SK-N-SH (cell line): Measurements from ENCODE around the gene KRTAP5-5. TPM values are rescaled to one million over a fixed set of nuclear protein-coding genes. Genes with fewer than 3 reads are reported as not detected.

Experiments
- CTCF ChIA-PET: fragments of 300-600, 350-600 bp; formaldehyde crosslinking; extraction: SDS; loops from one replicate; lab custom pipeline; 2021; lab: Yijun Ruan, JAX
- POLR2A ChIA-PET: fragments of 350-600 bp; sonication (Branson Sonifier 250); formaldehyde crosslinking; extraction: SDS; loops from one replicate; lab custom pipeline; 2020; ENCODE audit warnings: antibody characterized with exemption, inconsistent platforms; lab: Yijun Ruan, JAX
- DNase-seq: peaks from one replicate; pipeline ENCODE4 v3.0.0; 2012
- H2AFZ ChIP-seq: fragments of 200-600 bp; sonication (generic); 2 replicates; pipeline ENCODE4 v1.8.1; 2016; ENCODE audit warnings: antibody characterized with exemption, mild to moderate bottlenecking, low read depth
- H3F3A ChIP-seq: fragments of 200-600 bp; sonication (generic); replicated peaks from 2 replicates; pipeline ENCODE3; 2016; ENCODE audit warnings: antibody characterized with exemption, mild to moderate bottlenecking; ENCODE audit not compliant: insufficient read depth
- H3K27ac ChIP-seq, 2 experiments: fragments of 200-500 bp in 1 of 2; fragments of 200-600 bp in 1 of 2; sonication (Bioruptor generic) in 1 of 2; sonication (generic), shearing (Covaris generic) in 1 of 2; 2 replicates each; pipeline versions ENCODE4 v1.5.1 to v1.6.1; 2014 to 2016; ENCODE audit warnings: low read depth in 2 of 2, inconsistent platforms in 1 of 2, low read length in 1 of 2, mild to moderate bottlenecking in 1 of 2, mixed read lengths in 1 of 2
- H3K27me3 ChIP-seq: fragments of 200-600 bp; sonication (generic), shearing (Covaris generic); 2 replicates; pipeline ENCODE4 v1.6.1; 2016; ENCODE audit warnings: mixed run types; ENCODE audit not compliant: insufficient read depth
- H3K36me3 ChIP-seq, 2 experiments: fragments of 200-500 bp in 1 of 2; fragments of 200-600 bp in 1 of 2; sonication (Bioruptor generic) in 1 of 2; sonication (generic) in 1 of 2; replicated peaks in 1 of 2; 2 replicates each; pipeline versions ENCODE3 to v1.5.1; 2014 to 2016; ENCODE audit warnings: low read length in 1 of 2, mild to moderate bottlenecking in 1 of 2; ENCODE audit not compliant: insufficient read depth in 2 of 2, control insufficient read depth in 1 of 2
- H3K4me1 ChIP-seq, 2 experiments: fragments of 200-500 bp in 1 of 2; fragments of 200-600 bp in 1 of 2; sonication (Bioruptor generic) in 1 of 2; sonication (generic), shearing (Covaris generic) in 1 of 2; 2 replicates each; pipeline versions ENCODE4 v1.5.1 to v1.6.1; 2014 to 2016; ENCODE audit warnings: low read depth in 1 of 2, low read length in 1 of 2, mixed run types in 1 of 2; ENCODE audit not compliant: insufficient read depth in 2 of 2, control insufficient read depth in 1 of 2
- H3K4me2 ChIP-seq: fragments of 200-600 bp; sonication (generic), shearing (Covaris generic); 2 replicates; pipeline ENCODE4 v1.6.1; 2017; ENCODE audit warnings: mixed run types
- H3K4me3 ChIP-seq, 2 experiments: fragments of 200-500 bp in 1 of 2; fragments of 200-600 bp in 1 of 2; sonication (Bioruptor generic) in 1 of 2; sonication (generic), shearing (Covaris generic) in 1 of 2; 2 replicates each; pipeline versions ENCODE4 v1.5.1 to v1.8.1; 2014 to 2016; ENCODE audit warnings: low read depth in 2 of 2, inconsistent platforms in 1 of 2, low read length in 1 of 2, mild to moderate bottlenecking in 1 of 2, mixed read lengths in 1 of 2, moderate library complexity in 1 of 2
- H3K79me2 ChIP-seq: fragments of 200-600 bp; sonication (generic); 2 replicates; pipeline ENCODE4 v1.8.1; 2017; ENCODE audit warnings: mild to moderate bottlenecking; ENCODE audit not compliant: insufficient read depth
- H3K9ac ChIP-seq: fragments of 200-600 bp; sonication (generic); 2 replicates; pipeline ENCODE4 v1.6.1; 2017; ENCODE audit warnings: mixed run types
- H3K9me2 ChIP-seq: fragments of 200-600 bp; sonication (generic); 2 replicates; pipeline ENCODE4 v1.6.1; 2017; ENCODE audit warnings: mixed run types
- H3K9me3 ChIP-seq: fragments of 200-600 bp; sonication (generic); 2 replicates; pipeline ENCODE4 v1.6.1; 2017; ENCODE audit warnings: mixed run types, mild to moderate bottlenecking, moderate library complexity
- H4K20me1 ChIP-seq: fragments of 200-600 bp; sonication (generic); 2 replicates; pipeline ENCODE4 v1.6.1; 2017; ENCODE audit warnings: mild to moderate bottlenecking, mixed run types; ENCODE audit not compliant: insufficient read depth
- ELF1 ChIP-seq: IDR thresholded peaks from 2 replicates; pipeline ENCODE4 v1.4.0; 2012
- EP300 ChIP-seq, 2 experiments: IDR thresholded peaks; 2 replicates each; pipeline versions ENCODE4 v1.4.0 to v1.6.1; 2012; ENCODE audit warnings: borderline replicate concordance in 1 of 2, low read depth in 1 of 2, low read length in 1 of 2
- REST ChIP-seq: IDR thresholded peaks from 2 replicates; pipeline ENCODE4 v1.6.1; 2012; ENCODE audit warnings: mild to moderate bottlenecking, low read depth, low read length, moderate library complexity
- SIN3A ChIP-seq: IDR thresholded peaks from 2 replicates; pipeline ENCODE4 v1.6.1; 2012; ENCODE audit warnings: low read depth, mild to moderate bottlenecking, low read length, moderate library complexity, borderline replicate concordance
- USF1 ChIP-seq: IDR thresholded peaks from 2 replicates; pipeline ENCODE4 v1.4.0; 2012; ENCODE audit warnings: low read depth, borderline replicate concordance
- YY1 ChIP-seq: IDR thresholded peaks from 2 replicates; pipeline ENCODE4 v1.4.0; 2012; ENCODE audit warnings: low read depth, mild to moderate bottlenecking
- ZBTB33 ChIP-seq: IDR thresholded peaks from 2 replicates; pipeline ENCODE4 v1.4.0; 2012; ENCODE audit warnings: low read depth, borderline replicate concordance
- WGBS: methylation state at CpG from one replicate; pipeline ENCODE4 v1.1.6; 2017; ENCODE audit warnings: low lambda C conversion rate; 5-methylcytosine and 5-hydroxymethylcytosine counted together
- polyA plus RNA-seq, 3 experiments: library from polyadenylated mRNA; depleted of rRNA; stranded (reverse); fragments of >200 nt; gene quantifications; 2 replicates each; pipeline ENCODE4 v1.2.3, GENCODE V29; 2012

Gene KRTAP5-5
- polyA plus RNA-seq, 1 of the 3 experiments (the other 2 are of a cell fraction), result not detected

GRCh38 chr11:1674173-1675131 is 44.9 kb downstream of the KRTAP5-5 start:
- CTCF ChIA-PET, result interaction anchor here (0.7 to 14.1 kb wide), 7 partner anchors 19 to 477 kb away, joined by 3 to 101 read pairs (median 4); no protein-coding TSS in a partner anchor
- Histone ChIP-seq H3K4me1 (no peaks in the 10 kb centered on the region), H3K27ac (no peak overlapping the region), H3K9me2 (no peaks in the 10 kb centered on the region), H3K79me2 (no peaks in the 10 kb centered on the region), H2AFZ (no peak overlapping the region), H4K20me1 (no peaks in the 10 kb centered on the region), H3K9ac (no peak overlapping the region), H3K9me3 (no peaks in the 10 kb centered on the region), H3K27me3 (no peaks in the 10 kb centered on the region; the same call in 1 of the 2 replicates), H3F3A (no peaks in the 10 kb centered on the region), H3K36me3 (no peaks in the 10 kb centered on the region), H3K4me3 (no peak overlapping the region), H3K4me2 (no peak overlapping the region)
- no peak for DNase-seq
- TF ChIP-seq ZBTB33 (no peak), YY1 (no peak), EP300 (IDR thresholded peaks at IDR 0.05; ENCODE audit: borderline replicate concordance in 1 of 2, low read depth in 1 of 2, low read length in 1 of 2) (no peak), ELF1 (no peak), SIN3A (no peak)
- POLR2A ChIA-PET, result no interaction called here
- 41% methylated on average over 18 of the region's 21 CpGs for WGBS

- Histone ChIP-seq H3K4me1 (no peaks in the 10 kb centered on the region), H3K4me2 (no peak overlapping the region), H3K9me2 (no peaks in the 10 kb centered on the region), H2AFZ (no peak overlapping the region), H3K79me2 (no peaks in the 10 kb centered on the region), H3K27me3 (no peaks in the 10 kb centered on the region; the same call in 1 of the 2 replicates), H4K20me1 (no peaks in the 10 kb centered on the region), H3K9ac (no peak overlapping the region), H3F3A (no peaks in the 10 kb centered on the region), H3K27ac (no peak overlapping the region), H3K9me3 (no peaks in the 10 kb centered on the region), H3K36me3 (no peaks in the 10 kb centered on the region), H3K4me3 (no peak overlapping the region)
- CTCF ChIA-PET, result interaction anchor here (0.6 to 14.1 kb wide), 7 partner anchors 18 to 481 kb away, joined by 3 to 101 read pairs (median 5); no protein-coding TSS in a partner anchor
- 50% methylated on average over 11 of the region's 11 CpGs for WGBS
- TF ChIP-seq REST, result no peak
- no peak for TF ChIP-seq USF1
- POLR2A ChIA-PET, result no interaction called here
- DNase-seq, result no peak
These were observed 46.1 kb downstream of the KRTAP5-5 start for GRCh38 chr11:1675536-1676228.
